ENCODE results near the gene SPRR5.

DNA sequence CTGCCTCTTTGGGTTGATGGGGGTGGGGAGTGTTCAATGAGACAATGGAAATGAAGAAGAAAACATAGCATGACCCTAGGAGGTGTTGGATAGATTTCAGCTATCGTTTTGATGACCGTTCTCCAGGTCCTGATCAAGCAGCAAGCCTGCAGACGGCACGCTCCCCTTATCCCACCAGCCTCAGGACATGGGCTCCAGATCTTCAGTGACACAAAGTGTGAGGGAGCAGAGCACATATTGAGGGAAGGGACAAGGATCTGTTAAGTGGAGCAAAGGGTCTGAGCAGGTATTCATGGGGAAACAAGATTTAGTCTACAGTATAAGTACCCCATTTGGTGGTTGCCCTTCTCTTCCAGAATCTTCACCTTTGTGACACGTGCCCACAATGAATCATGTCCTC lies 4.7 kb downstream of the SPRR5 start:
- TF ChIP-seq, protein P1, sequence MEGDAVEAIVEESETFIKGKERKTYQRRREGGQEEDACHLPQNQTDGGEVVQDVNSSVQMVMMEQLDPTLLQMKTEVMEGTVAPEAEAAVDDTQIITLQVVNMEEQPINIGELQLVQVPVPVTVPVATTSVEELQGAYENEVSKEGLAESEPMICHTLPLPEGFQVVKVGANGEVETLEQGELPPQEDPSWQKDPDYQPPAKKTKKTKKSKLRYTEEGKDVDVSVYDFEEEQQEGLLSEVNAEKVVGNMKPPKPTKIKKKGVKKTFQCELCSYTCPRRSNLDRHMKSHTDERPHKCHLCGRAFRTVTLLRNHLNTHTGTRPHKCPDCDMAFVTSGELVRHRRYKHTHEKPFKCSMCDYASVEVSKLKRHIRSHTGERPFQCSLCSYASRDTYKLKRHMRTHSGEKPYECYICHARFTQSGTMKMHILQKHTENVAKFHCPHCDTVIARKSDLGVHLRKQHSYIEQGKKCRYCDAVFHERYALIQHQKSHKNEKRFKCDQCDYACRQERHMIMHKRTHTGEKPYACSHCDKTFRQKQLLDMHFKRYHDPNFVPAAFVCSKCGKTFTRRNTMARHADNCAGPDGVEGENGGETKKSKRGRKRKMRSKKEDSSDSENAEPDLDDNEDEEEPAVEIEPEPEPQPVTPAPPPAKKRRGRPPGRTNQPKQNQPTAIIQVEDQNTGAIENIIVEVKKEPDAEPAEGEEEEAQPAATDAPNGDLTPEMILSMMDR (conservative IDR thresholded peaks at IDR 0.05), result no peak
- no peak for TF ChIP-seq ZFX (IDR thresholded peaks at IDR 0.05)
